GM21576 (cell line): Measurements from ENCODE around the gene POC1A.
A peak's percentile ranks its signal among the peaks of the same experiment; 100 is the strongest.

Experiments
- ATAC-seq: cut with Tn5 transposase; IDR thresholded peaks from one replicate; pipeline ENCODE4 v1.9.1; 2021; ENCODE audit warnings: mild to moderate bottlenecking, moderate library complexity; ENCODE audit not compliant: unreplicated experiment

POC1A gene

DNA sequence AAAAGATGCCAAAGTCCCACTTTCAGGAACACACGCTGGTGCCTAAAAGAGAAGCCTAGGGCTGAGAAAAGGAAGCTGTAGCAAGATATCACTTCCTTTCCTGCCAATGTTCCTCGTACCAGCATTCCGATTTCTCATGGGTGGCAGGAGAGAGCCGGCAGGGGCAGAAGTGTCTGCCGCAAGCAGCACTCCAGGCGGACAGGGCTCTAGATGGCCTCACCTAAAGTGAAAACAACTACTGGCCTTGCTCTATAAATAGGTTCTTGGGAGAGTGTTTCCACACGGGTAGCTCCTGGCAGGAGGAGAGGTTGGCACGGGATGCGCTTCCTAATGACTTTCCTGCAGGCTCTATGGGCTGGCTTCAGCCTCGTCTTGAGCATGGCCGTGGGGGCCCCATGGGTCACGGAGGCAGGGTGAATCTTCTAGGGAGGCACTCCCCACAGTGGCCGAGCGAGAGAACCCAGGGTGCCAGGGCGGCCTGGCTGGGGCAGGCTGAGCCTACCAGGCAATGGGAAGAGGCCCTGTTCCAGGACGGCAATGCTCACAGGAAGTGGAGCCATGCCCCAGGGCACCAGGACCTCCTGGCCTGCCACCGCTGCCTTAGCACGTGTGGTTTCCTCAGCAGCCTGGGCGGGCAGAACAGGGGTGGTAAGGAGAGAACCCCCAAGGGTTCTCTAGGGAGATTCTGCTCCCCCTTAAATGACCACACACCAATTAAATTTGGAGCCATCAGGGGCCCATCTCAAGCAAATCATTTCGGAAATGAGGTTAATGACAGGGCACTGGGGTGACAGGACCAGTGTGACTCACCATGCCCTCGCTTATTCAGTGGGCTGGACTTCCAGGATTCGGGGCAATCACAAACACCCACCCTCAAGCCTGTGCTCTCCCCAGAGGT lies 83.2 kb downstream of the POC1A start:
- no peak for ATAC-seq

DNA sequence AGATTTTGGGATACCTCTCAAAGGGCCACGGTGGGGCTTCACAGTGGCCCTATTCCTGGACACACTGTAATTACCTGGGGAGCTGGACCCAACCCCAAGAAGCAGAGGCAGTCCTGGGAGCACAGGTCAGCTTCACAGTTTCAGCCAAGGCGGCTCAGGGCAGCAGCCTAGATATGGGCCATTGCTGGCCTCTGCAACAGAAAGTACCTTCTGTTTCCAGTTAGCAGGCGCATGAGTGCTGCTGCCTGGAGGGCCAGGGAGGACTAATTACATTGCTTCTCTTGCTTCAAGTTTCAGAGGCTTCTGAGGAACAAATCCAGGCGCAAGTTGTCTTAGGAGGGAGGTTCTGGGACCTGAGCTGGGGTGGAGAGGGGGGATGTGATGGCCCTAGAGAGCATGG lies 84.4 kb downstream of the POC1A start:
- ATAC-seq, result no peak

DNA sequence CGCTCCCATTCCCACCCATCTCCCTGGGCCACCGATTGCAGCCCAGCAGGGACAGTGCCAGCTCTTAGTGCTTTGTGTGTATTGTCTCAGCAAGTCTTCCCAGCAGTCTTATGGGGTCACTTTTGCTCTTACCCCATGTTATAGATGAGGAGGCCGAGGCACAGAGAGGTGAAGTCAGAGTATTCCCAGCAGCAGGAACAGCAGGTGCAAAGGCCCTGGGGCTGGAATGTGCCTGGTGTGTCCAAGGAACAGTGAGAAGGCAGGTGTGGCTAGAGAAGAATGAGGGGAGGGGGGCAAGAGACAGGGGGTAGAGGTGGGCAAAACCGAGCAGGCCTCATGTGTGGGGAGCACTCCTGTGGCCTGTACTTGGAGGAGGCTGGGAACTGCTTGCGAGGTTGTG lies 85.1 kb downstream of the POC1A start:
- ATAC-seq, result no peak

DNA sequence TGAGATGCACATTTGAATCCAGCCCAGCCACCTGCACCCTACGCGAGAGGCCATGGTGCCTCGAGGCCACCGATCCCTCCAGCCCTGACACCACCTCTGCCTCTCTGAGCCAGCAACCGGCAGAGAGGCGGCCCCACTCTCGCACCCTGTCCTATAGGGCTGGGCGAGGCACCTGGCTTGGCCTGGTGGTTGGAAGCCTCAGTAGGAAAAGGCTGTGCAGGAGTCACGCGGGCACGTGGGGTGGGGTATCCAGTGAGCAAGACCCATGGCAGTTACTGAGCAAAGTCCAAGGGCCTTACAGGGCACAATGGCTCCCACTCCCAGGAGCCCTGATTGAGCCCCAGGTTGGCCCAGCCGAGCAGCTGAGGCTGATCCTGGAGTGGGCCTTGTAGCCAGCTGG lies 85.5 kb downstream of the POC1A start:
- ATAC-seq, result no peak

DNA sequence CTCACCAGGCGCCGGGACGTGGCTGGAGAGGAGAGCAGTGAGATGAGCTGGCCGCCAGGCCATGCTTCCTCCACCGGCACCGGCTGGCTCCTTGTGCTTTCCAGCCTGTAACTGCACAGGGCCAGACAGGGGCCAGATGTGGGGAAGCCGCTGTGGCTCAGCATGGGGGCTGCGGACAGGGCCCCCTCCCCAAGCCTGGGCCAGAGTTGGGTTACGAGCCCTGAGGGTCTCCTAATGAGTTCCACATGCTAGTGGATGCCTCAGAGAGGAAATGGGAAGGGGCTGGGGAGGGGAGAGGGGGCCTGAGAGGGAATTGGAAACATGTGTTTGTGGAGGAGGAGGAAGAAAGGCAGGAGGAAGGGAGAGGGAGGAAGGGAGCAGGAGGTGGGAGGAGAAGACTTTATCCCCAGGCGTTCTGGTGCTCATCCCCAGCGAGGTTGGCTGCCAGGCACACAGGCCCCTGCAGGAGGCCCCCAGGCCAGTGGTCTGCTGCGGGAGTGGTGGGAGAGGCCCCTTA lies 86.1 kb downstream of the POC1A start:
- ATAC-seq, result no peak

DNA sequence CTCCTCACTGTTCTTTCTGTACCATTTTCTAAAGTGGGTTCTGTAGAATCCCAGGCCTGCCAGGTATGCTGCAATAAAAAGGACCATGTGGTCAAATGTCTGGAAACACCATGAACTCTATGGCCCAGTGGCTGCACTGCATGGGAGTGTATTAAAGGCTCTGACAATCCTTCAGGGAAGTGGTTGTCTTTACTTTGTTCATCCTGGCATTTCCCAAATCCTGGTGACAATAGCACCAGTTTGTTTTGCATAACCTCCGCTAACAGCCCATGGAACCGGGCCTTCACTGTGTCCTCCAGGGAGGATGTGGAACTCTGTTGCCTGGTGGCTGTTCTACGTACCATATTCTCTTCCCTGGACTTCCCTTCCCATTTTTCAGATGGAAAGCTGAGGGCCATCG lies 86.7 kb downstream of the POC1A start:
- no peak for ATAC-seq

DNA sequence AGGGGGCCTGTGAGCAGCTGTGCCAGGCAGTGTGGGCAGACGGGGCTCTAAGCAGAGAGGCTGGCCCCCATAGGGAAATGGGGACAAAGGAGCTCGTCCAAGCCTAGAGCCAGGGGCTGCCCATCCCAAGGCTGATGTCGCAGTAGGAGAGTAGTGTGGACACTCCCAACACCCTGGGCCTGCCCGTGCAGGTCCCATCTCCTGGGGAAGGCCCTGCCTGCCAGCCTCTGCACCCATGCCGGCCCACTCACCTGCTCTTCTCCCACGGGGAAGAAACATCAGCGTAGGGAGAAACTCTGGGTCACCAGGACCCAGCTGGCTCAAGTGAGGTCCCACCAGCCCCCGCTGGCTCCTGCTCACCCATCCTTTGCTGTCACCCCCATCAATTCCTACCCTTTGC lies 87.2 kb downstream of the POC1A start:
- ATAC-seq, result no peak

DNA sequence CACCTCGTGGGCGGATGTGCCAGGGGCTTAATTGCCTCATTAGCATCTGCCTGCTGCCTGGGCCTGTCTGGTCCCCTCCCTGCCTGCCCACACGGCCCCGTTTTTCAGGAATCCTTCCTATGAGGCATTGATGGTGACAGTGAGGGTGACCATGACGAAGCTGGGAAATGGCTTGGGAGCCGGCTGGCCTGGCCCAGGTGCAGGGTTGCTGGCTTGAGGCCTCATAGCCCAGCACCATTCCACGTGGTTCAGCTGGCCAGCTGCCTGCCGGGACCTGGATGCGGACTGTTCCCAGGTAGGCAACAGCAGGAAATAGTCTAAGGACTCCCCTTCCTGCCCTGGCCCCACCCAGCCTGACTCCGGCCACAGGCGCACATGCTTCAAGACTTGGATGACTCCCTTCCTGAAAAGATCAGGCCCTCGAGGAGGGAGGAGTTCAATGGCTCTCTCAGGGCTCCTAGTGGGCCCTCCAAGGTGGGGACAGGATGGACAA lies 88.9 kb downstream of the POC1A start:
- ATAC-seq, result no peak

DNA sequence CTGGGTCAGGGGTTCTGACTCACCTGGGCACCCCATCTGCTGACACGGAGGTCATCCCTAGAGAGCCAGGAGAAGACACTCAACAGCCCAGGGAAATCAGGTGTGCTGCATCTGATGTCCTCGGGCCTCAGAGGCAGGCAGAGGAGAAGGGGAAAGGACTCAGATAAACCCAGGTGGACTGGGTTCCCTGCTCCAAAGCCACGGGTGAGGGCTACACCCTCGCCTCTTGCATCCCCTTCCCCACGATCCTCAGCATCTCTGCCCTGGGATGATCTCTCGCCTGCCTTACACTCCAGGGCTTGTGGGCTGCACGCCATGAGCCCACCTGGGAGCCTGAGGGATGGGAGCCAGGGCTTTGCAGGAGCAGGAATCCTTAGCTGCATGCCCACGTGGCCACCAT lies 89.7 kb downstream of the POC1A start:
- ATAC-seq, result no peak

DNA sequence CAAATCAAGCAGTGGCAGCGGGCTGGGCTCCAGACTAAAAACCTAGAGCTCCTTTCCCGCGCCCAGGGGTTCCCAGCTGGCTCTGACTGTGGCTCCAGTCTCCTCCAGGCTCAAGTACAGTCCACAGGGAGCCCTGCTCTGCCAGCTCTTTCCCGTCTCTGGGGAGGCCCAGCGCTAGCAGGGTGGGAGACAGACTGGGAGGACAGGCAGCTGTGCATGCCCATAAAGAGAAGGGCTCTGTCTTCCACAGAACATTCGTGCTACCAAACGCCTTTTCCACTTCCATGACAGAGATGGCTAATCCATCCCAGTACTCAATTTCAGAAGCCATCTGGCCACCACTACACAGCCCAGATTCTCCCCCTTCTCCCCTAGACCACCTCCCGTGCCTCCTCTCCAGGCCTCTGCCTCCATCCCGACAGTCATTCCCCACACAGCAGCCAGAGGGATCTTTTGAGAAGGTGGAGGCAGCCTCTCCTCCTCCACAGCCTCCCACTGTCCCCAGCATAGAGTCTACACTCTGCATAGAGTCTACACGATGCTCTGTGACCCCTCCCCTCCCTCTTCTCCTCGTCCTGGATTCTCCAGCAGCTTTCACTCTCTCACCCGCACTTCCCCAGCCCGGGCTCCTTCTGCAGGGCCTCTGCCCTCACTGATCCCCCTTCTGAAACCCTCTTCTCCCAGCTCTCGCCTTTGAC lies 91.0 kb downstream of the POC1A start:
- ATAC-seq, result no peak

DNA sequence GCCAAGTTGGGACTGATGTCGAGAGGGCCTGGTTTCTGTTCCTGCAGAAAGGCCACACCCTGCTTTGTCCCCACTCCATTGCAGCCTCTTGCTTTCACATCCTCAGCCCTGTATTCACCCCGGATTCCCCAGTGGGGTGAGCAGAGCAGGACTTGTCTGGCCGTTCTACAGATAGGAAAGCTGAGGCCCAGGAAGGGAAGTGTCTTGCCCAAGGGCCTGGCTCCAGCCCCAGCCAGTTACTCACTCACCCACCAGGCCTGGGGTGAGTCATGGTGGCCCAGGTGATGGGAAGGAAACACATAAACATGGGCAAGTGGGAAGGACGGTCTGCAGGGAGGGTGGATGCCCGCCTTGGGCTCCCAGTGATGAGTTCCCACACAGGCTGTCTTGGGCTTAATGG lies 91.7 kb downstream of the POC1A start:
- peak; percentile 37 for ATAC-seq

DNA sequence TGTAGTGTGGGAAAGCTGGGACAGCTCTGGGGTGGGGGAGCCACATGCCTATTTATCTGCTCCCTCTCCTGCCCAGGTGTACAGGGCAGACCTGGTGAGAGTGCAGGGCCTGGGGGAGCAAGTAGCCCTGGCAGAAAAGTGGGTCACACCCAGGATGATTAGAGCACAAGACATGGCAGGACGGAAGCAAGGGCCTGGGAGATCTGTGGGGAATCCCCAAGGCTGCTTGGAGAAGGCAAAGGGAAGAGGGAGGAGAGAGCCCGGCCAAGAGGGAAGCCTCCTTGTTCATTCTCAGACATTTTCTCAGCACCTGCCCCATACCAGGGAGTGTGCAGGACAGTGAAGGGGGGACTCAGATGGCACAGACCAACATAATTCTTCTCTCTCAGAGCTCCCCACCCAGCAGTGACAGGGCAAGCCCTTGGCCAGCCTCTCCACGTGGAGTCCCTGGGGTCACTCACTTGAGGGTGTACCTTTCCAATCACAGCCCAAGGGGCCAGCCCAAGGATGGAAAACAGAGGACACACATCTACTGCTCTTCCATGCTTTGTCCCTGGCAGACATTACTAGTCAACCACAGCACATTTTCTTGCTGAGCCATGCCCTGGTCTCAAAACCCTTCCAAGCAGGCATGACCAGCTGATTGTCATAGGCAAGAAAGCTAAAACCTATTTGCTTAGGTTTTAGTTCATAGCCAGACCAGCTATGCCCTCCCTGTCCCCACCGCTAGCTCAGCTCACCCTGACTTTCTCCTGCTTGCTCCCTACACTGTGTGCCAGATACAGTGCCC lies 92.9 kb downstream of the POC1A start:
- no peak for ATAC-seq

DNA sequence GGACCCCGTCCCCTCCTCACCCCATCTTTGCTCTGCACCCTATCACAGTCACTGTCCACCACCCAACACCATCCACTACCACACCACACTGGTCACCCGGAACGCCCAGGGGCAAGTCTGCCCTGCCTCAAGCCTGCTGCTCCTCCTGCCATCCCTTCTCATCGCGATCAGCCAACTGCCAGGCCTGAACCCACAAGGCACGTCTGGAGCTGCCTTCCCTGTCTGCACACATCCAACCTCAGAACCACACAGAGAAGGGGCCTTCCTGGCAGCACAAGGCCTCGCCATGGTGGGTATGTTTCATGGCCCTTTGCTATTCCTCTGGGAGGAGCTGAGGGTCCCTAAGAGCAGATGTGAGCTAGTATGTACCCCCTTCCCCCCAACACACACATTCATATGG lies 94.4 kb downstream of the POC1A start:
- ATAC-seq, result no peak

DNA sequence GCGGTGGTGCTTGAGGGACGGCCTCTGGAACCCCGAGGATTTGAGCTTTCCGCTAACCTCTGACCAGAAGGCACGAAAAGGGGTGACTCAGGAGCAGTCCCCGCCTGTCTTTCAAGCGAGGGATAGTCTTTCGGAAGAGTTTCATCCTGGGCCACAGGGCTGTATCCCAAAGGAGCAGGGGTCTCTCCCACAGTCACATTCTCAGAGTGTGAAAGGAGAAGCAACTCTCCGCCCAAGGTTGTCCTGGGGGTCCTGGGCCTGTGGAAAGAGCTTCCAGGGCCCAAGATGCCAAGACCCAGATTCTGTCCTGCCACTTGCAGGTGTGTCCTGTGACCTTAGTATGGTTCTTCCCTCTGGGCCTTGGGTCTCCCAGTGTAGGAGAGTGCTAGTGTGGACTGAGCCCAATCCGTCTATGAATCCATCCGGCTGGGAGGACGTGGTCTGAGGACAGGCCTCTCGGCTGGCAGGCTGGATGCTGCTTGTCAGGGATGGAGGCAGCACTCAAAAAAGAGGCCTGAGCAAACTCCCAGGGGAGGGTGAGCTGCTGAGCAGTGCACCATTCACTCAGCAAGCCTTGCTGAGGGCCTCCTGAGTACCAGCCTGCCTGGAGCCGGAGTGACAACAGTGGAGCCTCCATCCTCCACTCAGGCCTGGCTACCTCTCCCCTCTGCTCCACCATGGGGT lies 96.3 kb downstream of the POC1A start:
- no peak for ATAC-seq

DNA sequence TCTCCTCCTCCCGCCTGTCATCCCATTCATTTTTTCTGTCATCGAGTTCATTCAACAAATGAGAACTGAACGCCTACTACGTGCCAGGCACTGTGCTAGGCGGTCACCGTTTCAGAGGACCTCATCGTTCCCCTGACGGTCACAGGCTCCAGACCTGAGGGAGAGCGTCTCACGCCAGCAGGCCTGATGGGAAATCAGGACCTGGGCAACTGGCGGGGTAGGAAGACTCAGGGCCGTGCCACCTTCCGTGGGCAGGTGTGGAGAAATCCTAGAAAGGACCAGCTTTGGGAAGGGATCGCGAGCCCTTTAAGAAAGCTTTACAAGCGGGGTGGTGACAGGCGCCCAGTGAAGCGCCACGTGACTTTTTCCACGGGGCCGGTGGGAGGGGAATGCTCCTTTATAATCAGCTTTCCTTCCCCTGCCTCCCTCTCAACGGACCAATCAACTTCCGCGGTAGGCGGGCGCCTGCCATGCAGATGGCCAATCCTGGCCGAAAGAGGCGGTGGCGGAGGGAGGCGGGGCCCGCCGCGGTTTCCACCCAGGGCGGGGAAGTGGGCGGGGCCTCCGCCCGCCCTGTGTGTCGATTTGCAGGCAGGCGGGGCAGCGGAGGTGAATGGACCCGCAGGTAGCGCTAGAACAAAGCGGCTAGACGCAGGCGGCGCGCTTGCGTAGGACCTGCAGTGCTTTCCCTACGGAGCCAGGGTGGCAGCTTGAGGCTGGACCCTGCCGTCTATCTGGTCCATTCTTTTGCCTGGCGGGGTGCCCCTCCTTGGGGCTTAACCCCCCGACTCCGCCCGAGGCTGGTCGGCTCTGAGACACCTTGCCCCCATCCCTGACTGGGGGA lies 97.0 kb downstream of the POC1A start:
- peak; percentile 72 for ATAC-seq

DNA sequence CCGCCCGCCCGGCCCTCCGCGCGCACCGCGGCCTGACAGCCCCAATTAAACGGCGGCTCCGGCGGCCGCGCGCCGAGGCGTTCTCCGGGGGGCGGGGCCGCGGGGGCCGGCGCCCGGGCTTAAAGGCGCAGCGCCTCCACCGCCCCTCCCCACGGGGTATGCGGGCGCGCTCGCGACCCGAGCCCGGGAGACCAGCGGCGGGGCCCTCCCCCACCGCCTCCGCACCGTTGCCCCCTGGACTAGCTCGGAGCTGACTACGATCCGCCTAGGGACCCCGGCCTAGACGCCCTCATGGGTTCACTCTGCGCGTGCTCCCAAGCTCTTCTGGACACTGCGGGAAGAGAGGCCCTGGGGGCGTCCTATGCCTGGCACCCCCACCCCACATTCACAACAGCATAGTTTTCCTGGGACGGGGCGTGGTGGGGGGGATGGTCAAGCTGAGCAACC lies 97.7 kb downstream of the POC1A start, which contains the start of gene DUSP7:
Gene DUSP7, minus strand, starts transcription at position 51 of the 447 bp plus-strand sequence. CDS start 205 bp downstream, outside the sequence.
- ATAC-seq, result peak; percentile 24

DNA sequence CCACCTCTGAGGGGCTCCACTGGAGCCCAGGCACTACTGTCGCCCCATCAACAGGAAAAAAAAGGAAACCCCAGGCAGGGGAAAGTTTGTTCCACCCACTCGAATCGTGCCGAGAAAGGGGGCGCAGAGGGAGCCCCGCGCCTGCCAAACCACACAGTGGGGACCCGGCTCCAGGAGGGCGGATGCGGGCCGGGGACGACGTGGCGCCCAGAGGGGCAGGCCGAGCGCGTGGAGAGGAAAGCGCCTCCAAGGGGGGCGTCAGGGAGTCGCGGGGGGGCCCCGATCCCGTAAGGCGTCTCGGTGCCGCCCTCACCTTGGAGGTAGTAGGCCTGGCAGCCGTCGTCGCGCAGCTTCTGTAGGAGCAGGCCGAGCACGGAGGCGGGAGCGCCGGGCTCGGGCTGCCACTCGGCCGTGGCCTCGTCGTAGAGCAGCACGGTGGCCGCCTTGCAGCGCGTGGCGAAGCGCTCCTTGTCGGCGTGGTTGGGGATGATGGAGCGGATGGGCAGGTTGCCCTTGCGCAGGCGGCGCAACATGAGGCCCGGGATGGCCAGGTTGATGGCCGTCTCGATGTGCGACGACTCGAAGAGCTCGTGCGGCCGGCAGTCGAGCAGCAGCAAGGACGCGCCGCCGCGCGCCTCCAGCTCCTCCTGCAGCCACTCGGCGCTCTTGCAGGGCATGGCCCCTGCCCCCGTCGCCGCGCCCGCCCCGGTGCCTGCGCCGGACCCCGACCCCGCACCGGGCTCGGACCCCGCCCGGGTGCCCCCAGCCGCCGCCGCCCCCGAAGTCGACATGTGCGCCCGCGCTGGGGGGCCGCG lies 98.5 kb downstream of the POC1A start:
- peak; percentile 9 for ATAC-seq

DNA sequence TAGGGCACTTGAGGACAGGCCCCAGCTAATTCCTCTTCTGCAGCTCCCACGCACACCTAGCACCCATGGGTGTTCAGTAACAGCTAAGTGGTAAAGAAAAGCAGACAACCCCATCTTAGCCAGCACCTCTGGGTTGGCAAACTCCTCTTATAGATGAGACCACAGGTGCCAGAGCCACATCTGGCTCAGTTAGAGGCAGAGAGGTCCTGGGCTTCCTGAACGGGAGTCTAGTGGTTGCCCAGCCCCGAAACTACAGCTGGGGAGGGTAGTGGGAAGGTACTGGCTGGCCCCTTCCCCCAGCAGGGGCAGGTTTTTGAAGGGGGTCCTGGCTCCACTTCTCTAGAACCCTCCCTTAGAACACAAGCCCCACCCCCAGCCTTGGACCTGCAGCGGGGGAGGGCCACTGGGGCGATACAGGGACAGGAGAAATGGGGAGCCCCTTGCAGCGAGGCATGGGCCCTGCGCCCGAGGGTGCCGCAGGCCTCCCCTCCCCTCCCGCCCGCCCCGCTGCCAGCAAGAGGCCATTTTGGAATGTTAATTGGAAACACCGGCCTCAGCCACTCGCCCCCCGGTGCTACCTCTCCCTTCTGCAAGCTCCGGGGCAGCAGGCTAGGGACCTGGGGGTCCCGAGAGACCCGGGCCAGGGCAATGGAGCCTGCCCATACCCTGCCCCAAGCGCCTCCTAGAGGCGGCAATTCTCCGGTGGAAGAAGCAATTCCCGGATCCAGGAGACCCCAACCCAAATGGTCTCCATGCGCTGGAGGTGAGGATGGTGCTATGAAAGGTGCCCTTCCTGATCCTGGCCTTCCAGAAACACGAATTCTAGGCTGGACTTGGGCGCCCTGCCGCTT lies 99.3 kb downstream of the POC1A start:
- ATAC-seq, result no peak
